Lung (tissue), 12 donors: ENCODE results near the gene PUS3. TPM values are rescaled to one million over a fixed set of nuclear protein-coding genes. Genes with fewer than 3 reads are reported as not detected.

Experiments
- ATAC-seq: fragments of 200-7000 bp; cut with Tn5 transposase; one replicate; pipeline ENCODE4 v1.9.1; 2020; ENCODE audit warnings: moderate number of reproducible peaks; ENCODE audit not compliant: insufficient read depth, low FRiP score
- DNase-seq, 3 donors: peaks; one replicate each; pipeline ENCODE4 v3.0.0-alpha.2; 2013 to 2017
- H3K27ac ChIP-seq, 2 donors: one replicate each; pipeline ENCODE4 v1.5.1; 2013; ENCODE audit warnings: mild to moderate bottlenecking in 2 of 2, moderate library complexity in 2 of 2, control low read depth in 1 of 2, inconsistent platforms in 1 of 2, low read depth in 1 of 2, low read length in 1 of 2
- H3K27me3 ChIP-seq, 3 donors: one replicate each; pipeline ENCODE4 v1.5.1; 2013; ENCODE audit warnings: low read length in 2 of 3; ENCODE audit not compliant: control insufficient read depth in 3 of 3, insufficient read depth in 3 of 3
- H3K36me3 ChIP-seq, 4 donors: one replicate each; pipeline ENCODE4 v1.5.1; 2013; ENCODE audit warnings: low read length in 4 of 4, mild to moderate bottlenecking in 1 of 4, moderate library complexity in 1 of 4; ENCODE audit not compliant: control insufficient read depth in 4 of 4, insufficient read depth in 4 of 4
- H3K4me1 ChIP-seq, 5 donors: one replicate each; pipeline ENCODE4 v1.5.1; 2013; ENCODE audit warnings: low read length in 5 of 5, mild to moderate bottlenecking in 2 of 5, moderate library complexity in 1 of 5; ENCODE audit not compliant: control insufficient read depth in 5 of 5, insufficient read depth in 5 of 5
- H3K4me3 ChIP-seq: one replicate; pipeline ENCODE4 v1.5.1; 2013; ENCODE audit warnings: mild to moderate bottlenecking, control low read depth, moderate library complexity
- H3K9ac ChIP-seq, 2 donors: one replicate each; pipeline ENCODE4 v1.5.1; 2013; ENCODE audit warnings: low read length in 2 of 2, control low read depth in 1 of 2; ENCODE audit not compliant: insufficient read depth in 1 of 2
- H3K9me3 ChIP-seq, 4 donors: one replicate each; pipeline ENCODE4 v1.5.1; 2013; ENCODE audit warnings: low read length in 3 of 4, mild to moderate bottlenecking in 1 of 4, moderate library complexity in 1 of 4; ENCODE audit not compliant: control insufficient read depth in 4 of 4, insufficient read depth in 3 of 4
- CTCF ChIP-seq: IDR thresholded peaks from 2 replicates; pipeline ENCODE4 v1.5.1; 2012; ENCODE audit warnings: mild to moderate bottlenecking; ENCODE audit errors: control extremely low read depth, extremely low read depth
- WGBS, 2 donors: extraction: QIAGEN DNeasy Blood & Tissue Kit; methylation state at CpG; one replicate each; pipeline ENCODE4 v1.1.7; 2013; 5-methylcytosine and 5-hydroxymethylcytosine counted together
- polyA plus RNA-seq, 2 donors: library from polyadenylated mRNA; stranded (reverse); fragments of 200-250 nt; gene quantifications; one replicate each; pipeline ENCODE4 v1.2.1, GENCODE V29; 2013
- total RNA-seq, 2 donors: library from RNA; depleted of rRNA in 1 of 2; stranded (reverse); fragments of >200 nt in 1 of 2; gene quantifications; one replicate each; pipeline ENCODE4 v1.2.1, GENCODE V29; 2014 to 2021
- donor health status: control.
- donor health status: control.
- donor health status: Bipolar disorder and iron deficiency.
- donor health status: healthy.
- donor health status: DM: yes; HTN: yes; CAD: no.

The PUS3 gene
- total and polyA plus RNA-seq, 4 donors = 6.9 to 15.7 (median 10.8) TPM

- no peak overlapping the region for H3K27ac ChIP-seq
- TF ChIP-seq CTCF = no peak
- no peak overlapping the region for H3K4me3 ChIP-seq
- no peaks in the 10 kb centered on the region for H3K36me3 ChIP-seq
- DNase-seq (peak in 1 of 3 donors; percentile 17), ATAC-seq (no peak)
- no peaks in the 10 kb centered on the region for H3K27me3 ChIP-seq
- H3K4me1 ChIP-seq = peaks cover 0 to 15% (median 1%) of the 10 kb centered on the region in 5 donors
- WGBS, 2 donors = 68 to 72% methylated on average over 12 of the region's 12 CpGs
- H3K9ac ChIP-seq = no peak overlapping the region
- no peaks in the 10 kb centered on the region for H3K9me3 ChIP-seq
Observed at GRCh38 chr11:125933030-125933813, 30.2 kb upstream of the PUS3 start.

- DNase-seq = no peak
- WGBS, 2 donors = 77 to 88% methylated on average over 9 of the region's 9 CpGs
- Histone ChIP-seq H3K9ac (no peak overlapping the region), H3K9me3 (no peaks in the 10 kb centered on the region), H3K27me3 (no peaks in the 10 kb centered on the region), H3K4me3 (no peak overlapping the region), H3K36me3 (no peaks in the 10 kb centered on the region), H3K4me1 (peaks cover 0 to 15% (median 0%) of the 10 kb centered on the region in 5 donors), H3K27ac (no peak overlapping the region)
- ATAC-seq = no peak
- no peak for TF ChIP-seq CTCF
Observed at GRCh38 chr11:125932301-125932700, 29.3 kb upstream of the PUS3 start.

GRCh38 chr11:125931668-125932067 lies 28.7 kb upstream of the PUS3 start:
- Histone ChIP-seq H3K4me1 (peaks cover 0 to 15% (median 0%) of the 10 kb centered on the region in 5 donors), H3K27ac (no peak overlapping the region), H3K27me3 (no peaks in the 10 kb centered on the region), H3K9ac (no peak overlapping the region), H3K4me3 (no peak overlapping the region), H3K9me3 (no peaks in the 10 kb centered on the region), H3K36me3 (no peaks in the 10 kb centered on the region)
- no peak for TF ChIP-seq CTCF
- DNase-seq (peak in 1 of 3 donors; percentile 13), ATAC-seq (no peak)
- 77 to 85% methylated on average over 6 of the region's 6 CpGs for WGBS, 2 donors
